ENCODE data around the gene SOWAHC.
"Not testable (repeated sequence)": the region's sequence is repeated elsewhere in the genome, so short reads cannot be mapped to it uniquely, and the experiment has no call there.

The SOWAHC gene, protein sequence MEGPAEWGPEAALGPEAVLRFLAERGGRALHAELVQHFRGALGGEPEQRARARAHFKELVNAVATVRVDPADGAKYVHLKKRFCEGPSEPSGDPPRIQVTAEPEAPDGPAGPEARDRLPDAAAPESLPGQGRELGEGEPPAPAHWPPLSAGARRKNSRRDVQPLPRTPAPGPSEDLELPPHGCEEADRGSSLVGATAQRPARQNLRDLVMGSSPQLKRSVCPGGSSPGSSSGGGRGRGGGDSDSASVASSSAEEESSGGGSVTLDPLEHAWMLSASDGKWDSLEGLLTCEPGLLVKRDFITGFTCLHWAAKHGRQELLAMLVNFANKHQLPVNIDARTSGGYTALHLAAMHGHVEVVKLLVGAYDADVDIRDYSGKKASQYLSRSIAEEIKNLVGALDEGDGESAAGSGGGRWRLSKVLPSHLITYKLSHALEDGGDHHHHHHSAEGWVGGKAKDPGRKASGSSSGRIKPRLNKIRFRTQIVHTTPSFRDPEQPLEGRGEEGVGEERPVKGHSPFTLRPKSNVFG

DNA sequence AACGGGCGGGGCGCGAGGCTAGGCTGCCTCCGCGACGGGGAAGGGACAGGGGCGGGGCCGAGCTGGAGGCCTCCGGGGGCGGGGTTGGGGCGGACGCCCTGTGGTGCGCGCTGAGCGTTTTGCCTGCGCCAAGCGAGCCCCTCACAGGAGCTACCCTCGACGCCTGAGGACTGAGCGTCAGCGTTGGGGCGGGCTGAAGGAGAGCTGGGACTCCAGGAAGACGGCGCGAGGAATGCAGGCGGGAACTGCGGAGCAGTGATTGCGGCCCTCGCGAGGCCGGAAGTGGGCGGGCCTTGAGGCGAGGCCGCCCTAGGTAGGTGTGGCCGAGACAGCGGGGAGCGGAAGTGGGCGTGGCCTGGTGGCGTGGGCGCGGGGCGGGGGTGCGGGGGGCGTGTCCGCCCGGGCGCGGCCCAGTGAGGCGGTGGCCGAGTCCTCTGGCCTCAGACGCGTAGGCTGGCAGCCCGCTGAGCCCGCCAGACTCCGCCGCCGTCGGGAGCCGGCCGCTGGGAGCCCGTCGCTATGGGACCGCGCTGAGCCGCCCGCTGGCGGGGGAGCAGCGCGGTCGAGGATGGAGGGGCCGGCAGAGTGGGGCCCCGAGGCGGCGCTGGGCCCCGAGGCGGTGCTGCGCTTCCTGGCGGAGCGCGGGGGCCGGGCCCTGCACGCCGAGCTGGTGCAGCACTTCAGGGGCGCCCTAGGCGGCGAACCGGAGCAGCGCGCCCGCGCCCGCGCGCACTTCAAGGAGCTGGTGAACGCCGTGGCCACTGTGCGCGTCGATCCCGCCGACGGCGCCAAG is at the start of gene SOWAHC, which contains the start of gene SEPTIN10:
Gene SOWAHC (plus strand): TSS at position 443 of the 793 bp plus-strand sequence. CDS start 126 bp downstream, at position 569.
Gene SEPTIN10 (minus strand): TSS at position 45 of the 793 bp plus-strand sequence. CDS start 139 bp downstream, outside the sequence.
- DNase-seq (ENCODE audit: low read depth in 2 of 2), result peak; percentile 43 to 53

GRCh38 chr2:109575373-109575772 is 38.8 kb upstream of the SOWAHC start:
- no peak for DNase-seq (ENCODE audit: low read depth in 2 of 2)

DNA sequence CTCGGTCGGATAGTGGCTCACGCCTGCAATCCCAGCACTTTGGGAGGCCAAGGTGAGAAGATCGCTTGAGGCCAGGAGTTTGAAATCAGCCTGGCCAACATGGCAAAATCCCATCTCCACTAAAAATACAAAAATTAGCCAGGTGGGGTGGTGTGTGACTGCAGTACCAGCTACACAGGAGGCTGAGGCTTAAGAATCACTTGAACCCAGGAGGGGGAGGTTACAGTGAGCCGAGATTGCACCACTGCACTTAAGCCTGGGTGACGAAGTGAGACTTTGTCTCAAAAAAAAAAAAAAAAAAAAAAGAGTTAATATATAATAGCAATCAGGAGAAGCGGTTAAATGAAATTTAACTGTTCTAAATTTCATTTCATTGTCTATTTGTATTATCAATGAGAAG is 36.5 kb upstream of the SOWAHC start:
- DNase-seq (ENCODE audit: low read depth in 2 of 2), result not testable (repeated sequence)

GRCh38 chr2:109582928-109583895 is 31.0 kb upstream of the SOWAHC start:
- DNase-seq (ENCODE audit: low read depth in 2 of 2), result no peak

DNA sequence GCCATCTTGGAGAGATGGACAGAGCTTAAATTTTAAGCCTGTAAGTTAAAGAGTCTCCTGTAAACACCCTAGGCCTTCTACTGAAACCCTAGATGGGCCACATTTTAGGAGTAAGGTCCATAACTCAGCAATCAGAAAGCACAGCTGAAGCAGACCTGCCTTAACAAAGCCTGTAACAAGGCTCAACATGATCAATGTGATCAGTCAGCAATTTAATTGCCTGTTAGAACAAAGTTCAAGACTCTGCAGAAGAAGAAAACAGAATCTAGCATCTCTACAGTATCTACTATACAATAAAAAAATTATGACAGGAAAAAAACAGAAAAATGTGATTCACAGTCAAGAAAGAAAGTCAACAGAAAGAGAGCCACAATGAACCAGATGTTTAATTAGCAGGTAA is 27.5 kb upstream of the SOWAHC start:
- DNase-seq (ENCODE audit: low read depth in 2 of 2), result no peak

GRCh38 chr2:109591206-109591605 is 23.0 kb upstream of the SOWAHC start:
- no peak for DNase-seq (ENCODE audit: low read depth in 2 of 2)

DNA sequence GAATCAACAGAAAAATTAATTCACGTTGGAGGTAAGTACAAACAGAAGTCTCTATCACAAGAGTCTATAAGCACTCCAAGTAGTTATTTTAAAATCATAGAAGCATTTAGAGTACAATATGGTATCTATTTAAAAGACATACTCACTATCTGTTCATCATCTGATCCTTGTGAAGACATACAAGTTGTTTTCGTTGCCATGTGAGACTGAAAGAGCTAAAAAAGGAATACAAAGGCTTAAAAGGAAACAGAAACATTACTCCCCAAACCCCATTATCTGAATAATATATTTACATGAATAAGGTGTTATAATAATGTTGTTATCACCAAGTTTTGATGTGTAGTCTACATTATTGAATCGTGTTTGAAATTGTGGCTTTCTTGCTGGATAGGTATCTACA is 21.3 kb upstream of the SOWAHC start:
- DNase-seq (ENCODE audit: low read depth in 2 of 2), result no peak

GRCh38 chr2:109594246-109594885 is 19.8 kb upstream of the SOWAHC start:
- no peak for DNase-seq (ENCODE audit: low read depth in 2 of 2)

GRCh38 chr2:109595644-109596043 is 18.5 kb upstream of the SOWAHC start:
- no peak for DNase-seq (ENCODE audit: low read depth in 2 of 2)

- no peak for DNase-seq (ENCODE audit: low read depth in 2 of 2)
Measured at GRCh38 chr2:109597283-109597682, 16.9 kb upstream of the SOWAHC start.

GRCh38 chr2:109601783-109602182 is 12.4 kb upstream of the SOWAHC start:
- DNase-seq (ENCODE audit: low read depth in 2 of 2), result no peak

DNA sequence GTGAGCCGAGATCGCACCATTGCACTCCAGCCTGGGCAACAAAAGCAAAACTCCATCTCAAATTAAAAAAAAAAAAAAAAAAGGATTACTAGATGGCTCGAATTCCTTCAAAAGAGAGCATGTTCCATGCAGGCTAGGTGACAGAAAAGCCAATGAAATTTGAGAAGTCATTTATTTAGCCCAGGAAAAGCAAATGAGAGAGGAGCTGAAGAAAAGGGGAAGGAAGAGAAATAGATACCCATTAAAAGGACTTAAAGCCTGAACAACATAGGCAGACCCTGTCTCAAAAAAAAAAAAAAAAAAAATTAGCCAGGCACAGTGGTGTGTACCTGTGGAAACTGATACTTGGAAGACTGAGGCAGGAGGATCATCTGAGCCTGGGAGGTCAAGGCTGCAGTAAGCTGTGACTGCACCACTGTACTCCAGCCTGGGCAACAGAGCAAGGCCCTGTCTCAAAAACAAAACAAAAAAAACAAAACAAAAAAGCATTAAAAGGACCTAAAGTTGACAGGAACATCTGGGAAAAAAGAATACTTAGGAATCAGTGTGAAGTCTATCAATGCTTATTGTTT is 11.5 kb upstream of the SOWAHC start:
- no peak for DNase-seq (ENCODE audit: low read depth in 2 of 2)

- DNase-seq (ENCODE audit: low read depth in 2 of 2), result no peak
Measured at GRCh38 chr2:109604597-109604996, 9.6 kb upstream of the SOWAHC start.

- no peak for DNase-seq (ENCODE audit: low read depth in 2 of 2)
Measured at GRCh38 chr2:109607766-109608165, 6.4 kb upstream of the SOWAHC start.

DNA sequence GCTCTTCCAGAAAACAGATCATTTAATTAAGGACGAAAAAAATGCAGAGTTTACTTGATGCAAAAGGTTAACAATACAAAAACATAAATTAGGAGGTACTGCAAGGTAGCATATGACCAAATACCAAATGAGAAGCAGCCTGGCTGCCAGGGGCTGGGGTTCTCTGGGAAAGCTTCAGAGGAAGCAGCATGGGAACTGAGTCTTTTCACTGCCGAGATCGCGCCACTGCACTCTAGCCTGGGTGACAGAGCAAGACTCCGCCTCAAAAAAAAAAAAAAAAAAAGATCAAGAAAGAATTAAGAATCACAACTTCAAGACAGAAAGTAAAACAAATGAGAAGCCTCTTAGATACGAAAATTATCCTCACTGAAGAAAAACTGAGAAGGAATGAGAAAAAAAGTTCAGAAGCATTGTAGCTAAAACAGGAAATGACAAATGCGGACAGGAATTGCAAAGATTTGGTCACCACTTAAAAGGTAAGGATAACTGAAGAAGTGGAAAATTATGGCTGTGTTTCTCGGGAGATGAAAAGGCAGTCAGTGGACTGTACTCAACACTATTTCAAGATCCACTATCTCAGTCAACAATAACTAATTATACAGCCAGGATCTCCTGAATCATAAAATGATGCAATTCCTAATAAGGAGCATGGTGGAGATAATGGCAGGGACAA is 4.7 kb upstream of the SOWAHC start:
- DNase-seq (ENCODE audit: low read depth in 2 of 2), result no peak

DNA sequence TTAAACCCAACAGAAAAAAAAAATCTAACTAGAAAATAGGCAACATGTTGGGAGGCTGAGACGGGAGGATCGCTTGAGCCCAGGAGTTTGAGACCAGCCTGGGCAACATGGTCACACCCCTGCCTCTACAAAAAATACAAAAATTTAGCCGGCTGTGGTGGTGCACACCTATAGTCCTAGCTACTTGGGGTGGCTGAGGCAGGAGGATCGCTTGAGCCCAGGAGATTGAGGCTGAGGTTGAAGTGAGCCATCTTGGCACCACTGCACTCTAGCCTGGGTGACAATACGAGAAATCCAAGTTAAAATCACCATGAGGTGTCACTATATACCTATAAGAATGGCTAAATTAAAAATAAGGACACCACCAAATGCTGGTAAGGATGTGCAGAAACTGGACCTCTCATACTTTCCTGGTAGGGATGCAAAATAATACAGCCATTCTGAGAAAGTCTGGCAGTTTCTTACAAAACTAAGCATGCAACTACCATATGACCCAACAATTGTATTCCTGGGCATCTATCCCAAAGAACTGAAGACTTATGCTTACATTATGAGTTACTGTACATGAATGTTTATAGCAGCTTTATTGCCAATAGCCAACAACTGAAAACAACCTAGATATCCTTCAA is 2.6 kb upstream of the SOWAHC start:
- DNase-seq (ENCODE audit: low read depth in 2 of 2), result no peak

DNA sequence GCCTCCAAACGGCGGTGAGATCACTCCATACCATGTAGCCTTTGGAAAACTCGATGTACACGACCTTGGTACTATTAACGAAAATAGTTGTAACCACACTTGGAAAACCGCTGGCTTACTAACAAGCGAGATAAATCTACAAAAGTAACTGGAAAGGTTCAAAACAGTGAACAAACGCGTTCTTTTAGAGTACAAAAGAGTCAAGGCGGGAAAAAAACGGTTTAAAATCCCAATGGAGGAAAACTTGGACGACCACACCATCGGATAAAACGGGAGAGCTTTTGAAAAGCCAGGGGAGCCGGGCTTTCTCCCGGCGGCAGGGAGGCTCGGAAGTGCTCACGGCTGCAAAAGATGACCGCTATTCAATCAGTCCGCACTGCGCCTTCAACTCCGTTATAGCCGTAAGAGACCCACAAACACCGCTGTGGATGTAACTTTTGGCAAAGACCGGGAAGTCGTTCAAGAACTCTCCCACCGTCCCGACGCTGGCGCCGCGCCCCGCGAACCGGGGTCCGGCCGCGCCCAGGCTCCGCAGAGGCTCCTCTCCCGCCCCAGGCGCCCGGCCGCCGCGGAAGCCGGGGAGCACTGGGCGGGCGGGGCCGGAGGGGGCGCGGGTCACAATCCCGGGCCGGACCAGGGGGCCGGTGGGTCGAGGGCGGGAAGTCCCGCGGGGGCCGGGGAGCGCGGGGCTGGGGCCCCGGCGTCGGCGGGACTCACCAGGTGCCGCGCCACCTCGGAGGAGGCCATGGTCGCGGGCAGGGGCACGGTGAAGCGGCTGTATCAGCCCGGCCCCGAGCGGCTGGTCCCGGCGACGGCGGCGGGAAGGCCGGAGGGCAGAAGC is 863 bp upstream of the SOWAHC start:
- DNase-seq (ENCODE audit: low read depth in 2 of 2), result no peak

All from stimulated activated CD8-positive, alpha-beta memory T cell treated with anti-CD3 and anti-CD28 coated beads, Interleukin-7, amount 100 ng/mL, for 1 hour (primary cell).